OCI-LY3 (cell line): ENCODE results near the gene TBCK.

Experiments used
- CTCF ChIP-seq: fragments of 200-600, 300-600 bp; sonication (generic); IDR thresholded peaks from 2 replicates; pipeline ENCODE4 v1.5.1; 2014; ENCODE audit warnings: antibody characterized with exemption, low read length, low read depth
- EZH2phosphoT487 ChIP-seq: fragments of 200-600 bp; shearing (Covaris generic); IDR thresholded peaks from 2 replicates; pipeline ENCODE4 v1.6.1; 2018; ENCODE audit warnings: antibody characterized with exemption, mixed run types, low read depth

- TF ChIP-seq CTCF (no peak), EZH2phosphoT487 (no peak)
These were observed 253.0 kb downstream of the TBCK start for GRCh38 chr4:106063009-106063408.
